Stimulated activated memory B cell treated with anti-CD40 and anti-IgM and Interleukin-4, amounts not matched to agents 10 μg/mL and 1 μg/mL and 100 μg/mL, for 72 hours (primary cell): ENCODE data around the gene MRPL43.

ENCODE experiments used
- ATAC-seq: fragments of 150-1000 bp; cut with Tn5 transposase; 2 replicates; pipeline ENCODE4 v1.10.0; 2021
- H3K27ac Mint-ChIP-seq: one replicate; pipeline ENCODE4 v1.8.0; 2022; ENCODE audit warnings: mild to moderate bottlenecking, mixed read lengths
- H3K27me3 Mint-ChIP-seq: one replicate; pipeline ENCODE4 v1.8.0; 2022; ENCODE audit warnings: mixed read lengths
- H3K36me3 Mint-ChIP-seq: one replicate; pipeline ENCODE4 v1.8.0; 2022; ENCODE audit warnings: mixed read lengths
- H3K4me1 Mint-ChIP-seq: one replicate; pipeline ENCODE4 v1.8.0; 2022; ENCODE audit warnings: mixed read lengths
- H3K4me3 Mint-ChIP-seq: one replicate; pipeline ENCODE4 v1.8.0; 2022; ENCODE audit warnings: mild to moderate bottlenecking, moderate library complexity, mixed read lengths
- H3K9me3 Mint-ChIP-seq: one replicate; pipeline ENCODE4 v1.8.0; 2022; ENCODE audit warnings: mixed read lengths

MRPL43 gene

GRCh38 chr10:100970914-100971811 lies 16.1 kb downstream of the MRPL43 start:
- ATAC-seq = no peak
- H3K36me3 Mint-ChIP-seq = no peaks in the 10 kb centered on the region
- H3K27ac Mint-ChIP-seq = no peak overlapping the region
- no peaks in the 10 kb centered on the region for H3K9me3 Mint-ChIP-seq
- H3K4me3 Mint-ChIP-seq = no peak overlapping the region
- H3K4me1 Mint-ChIP-seq = peaks cover 30% of the 10 kb centered on the region
- no peaks in the 10 kb centered on the region for H3K27me3 Mint-ChIP-seq

GRCh38 chr10:100970076-100970913 lies 17.0 kb downstream of the MRPL43 start:
- no peak overlapping the region for H3K27ac Mint-ChIP-seq
- H3K36me3 Mint-ChIP-seq = peaks cover 6% of the 10 kb centered on the region
- H3K9me3 Mint-ChIP-seq = no peaks in the 10 kb centered on the region
- H3K27me3 Mint-ChIP-seq = no peaks in the 10 kb centered on the region
- H3K4me1 Mint-ChIP-seq = peaks cover 30% of the 10 kb centered on the region
- peak overlapping the region; percentile 70 for H3K4me3 Mint-ChIP-seq
- ATAC-seq = no peak

GRCh38 chr10:100969187-100970075 lies 17.9 kb downstream of the MRPL43 start, which contains the start of gene SEMA4G:
Gene SEMA4G (plus strand): TSS chr10:100969504. CDS start chr10:100972913, 3,409 bp downstream.
- Mint-ChIP-seq H3K4me1 (peaks cover 30% of the 10 kb centered on the region), H3K36me3 (peaks cover 10% of the 10 kb centered on the region), H3K27me3 (no peaks in the 10 kb centered on the region), H3K9me3 (no peaks in the 10 kb centered on the region), H3K4me3 (peak within 1 kb of the TSS; percentile 78), H3K27ac (no peak within 1 kb of the TSS)
- ATAC-seq = peak; percentile 84

- Mint-ChIP-seq H3K9me3 (no peaks in the 10 kb centered on the region), H3K4me3 (peak overlapping the region; percentile 78), H3K4me1 (peaks cover 30% of the 10 kb centered on the region), H3K36me3 (peaks cover 10% of the 10 kb centered on the region), H3K27me3 (no peaks in the 10 kb centered on the region), H3K27ac (no peak overlapping the region)
- no peak for ATAC-seq
Observed at GRCh38 chr10:100968863-100969186, 18.5 kb downstream of the MRPL43 start.

GRCh38 chr10:100968062-100968736 lies 19.1 kb downstream of the MRPL43 start:
- Mint-ChIP-seq H3K27ac (no peak overlapping the region), H3K9me3 (no peaks in the 10 kb centered on the region), H3K27me3 (no peaks in the 10 kb centered on the region), H3K36me3 (peaks cover 11% of the 10 kb centered on the region), H3K4me1 (peaks cover 30% of the 10 kb centered on the region), H3K4me3 (peak overlapping the region; percentile 78)
- ATAC-seq = no peak

- no peak overlapping the region for H3K4me3 Mint-ChIP-seq
- peaks cover 20% of the 10 kb centered on the region for H3K36me3 Mint-ChIP-seq
- peaks cover 30% of the 10 kb centered on the region for H3K4me1 Mint-ChIP-seq
- no peak overlapping the region for H3K27ac Mint-ChIP-seq
- no peaks in the 10 kb centered on the region for H3K9me3 Mint-ChIP-seq
- no peak for ATAC-seq
- no peaks in the 10 kb centered on the region for H3K27me3 Mint-ChIP-seq
Observed at GRCh38 chr10:100967332-100967731, 20.0 kb downstream of the MRPL43 start.

- Mint-ChIP-seq H3K36me3 (peaks cover 23% of the 10 kb centered on the region), H3K4me3 (no peak overlapping the region), H3K27ac (no peak overlapping the region), H3K9me3 (no peaks in the 10 kb centered on the region), H3K4me1 (peaks cover 30% of the 10 kb centered on the region), H3K27me3 (no peaks in the 10 kb centered on the region)
- ATAC-seq = no peak
Observed at GRCh38 chr10:100966887-100967286, 20.4 kb downstream of the MRPL43 start.

- ATAC-seq = no peak
- H3K4me1 Mint-ChIP-seq = peaks cover 30% of the 10 kb centered on the region
Observed at GRCh38 chr10:100965820-100966219, 21.5 kb downstream of the MRPL43 start.

GRCh38 chr10:100963826-100964225 lies 23.5 kb downstream of the MRPL43 start:
- no peak for ATAC-seq
- H3K27ac Mint-ChIP-seq = no peak overlapping the region
- no peaks in the 10 kb centered on the region for H3K27me3 Mint-ChIP-seq
- peaks cover 12% of the 10 kb centered on the region for H3K4me1 Mint-ChIP-seq
- H3K9me3 Mint-ChIP-seq = no peaks in the 10 kb centered on the region
- no peak overlapping the region for H3K4me3 Mint-ChIP-seq
- peaks cover 42% of the 10 kb centered on the region for H3K36me3 Mint-ChIP-seq

More at GRCh38 chr10:100965820-100966219, 21.5 kb downstream of the MRPL43 start:
- Mint-ChIP-seq H3K27ac (no peak overlapping the region), H3K4me3 (no peak overlapping the region), H3K27me3 (no peaks in the 10 kb centered on the region), H3K36me3 (peaks cover 27% of the 10 kb centered on the region), H3K9me3 (no peaks in the 10 kb centered on the region)

GRCh38 chr10:100962351-100963080 lies 24.8 kb downstream of the MRPL43 start:
- Mint-ChIP-seq H3K27me3 (no peaks in the 10 kb centered on the region), H3K9me3 (no peaks in the 10 kb centered on the region), H3K27ac (no peak overlapping the region), H3K36me3 (peaks cover 48% of the 10 kb centered on the region), H3K4me1 (no peaks in the 10 kb centered on the region), H3K4me3 (no peak overlapping the region)
- no peak for ATAC-seq

- Mint-ChIP-seq H3K27me3 (no peaks in the 10 kb centered on the region), H3K4me1 (no peaks in the 10 kb centered on the region), H3K27ac (no peak overlapping the region), H3K36me3 (peaks cover 41% of the 10 kb centered on the region), H3K4me3 (no peak overlapping the region), H3K9me3 (no peaks in the 10 kb centered on the region)
- no peak for ATAC-seq
Observed at GRCh38 chr10:100960251-100960650, 27.0 kb downstream of the MRPL43 start.

GRCh38 chr10:100948916-100949315 lies 38.4 kb downstream of the MRPL43 start:
- no peak for ATAC-seq
- Mint-ChIP-seq H3K9me3 (no peaks in the 10 kb centered on the region), H3K27ac (no peak overlapping the region), H3K4me1 (no peaks in the 10 kb centered on the region), H3K36me3 (peaks cover 37% of the 10 kb centered on the region), H3K27me3 (no peaks in the 10 kb centered on the region), H3K4me3 (no peak overlapping the region)

GRCh38 chr10:100945754-100946153 lies 41.5 kb downstream of the MRPL43 start:
- H3K27me3 Mint-ChIP-seq = no peaks in the 10 kb centered on the region
- no peaks in the 10 kb centered on the region for H3K4me1 Mint-ChIP-seq
- no peaks in the 10 kb centered on the region for H3K9me3 Mint-ChIP-seq
- no peak overlapping the region for H3K4me3 Mint-ChIP-seq
- H3K27ac Mint-ChIP-seq = no peak overlapping the region
- no peak for ATAC-seq
- H3K36me3 Mint-ChIP-seq = peaks cover 51% of the 10 kb centered on the region

- Mint-ChIP-seq H3K27me3 (no peaks in the 10 kb centered on the region), H3K4me1 (no peaks in the 10 kb centered on the region), H3K27ac (no peak overlapping the region), H3K9me3 (no peaks in the 10 kb centered on the region), H3K4me3 (no peak overlapping the region), H3K36me3 (peaks cover 52% of the 10 kb centered on the region)
- no peak for ATAC-seq
Observed at GRCh38 chr10:100943508-100943907, 43.8 kb downstream of the MRPL43 start.
